ENCODE data around the gene SLC6A17. TPM values are rescaled to one million over a fixed set of nuclear protein-coding genes. Genes with fewer than 3 reads are reported as not detected.

The SLC6A17 gene
- total and polyA plus RNA-seq, 2 donors (not counting 1 experiment from before 2014, with no cell fraction given), result not detected

DNA sequence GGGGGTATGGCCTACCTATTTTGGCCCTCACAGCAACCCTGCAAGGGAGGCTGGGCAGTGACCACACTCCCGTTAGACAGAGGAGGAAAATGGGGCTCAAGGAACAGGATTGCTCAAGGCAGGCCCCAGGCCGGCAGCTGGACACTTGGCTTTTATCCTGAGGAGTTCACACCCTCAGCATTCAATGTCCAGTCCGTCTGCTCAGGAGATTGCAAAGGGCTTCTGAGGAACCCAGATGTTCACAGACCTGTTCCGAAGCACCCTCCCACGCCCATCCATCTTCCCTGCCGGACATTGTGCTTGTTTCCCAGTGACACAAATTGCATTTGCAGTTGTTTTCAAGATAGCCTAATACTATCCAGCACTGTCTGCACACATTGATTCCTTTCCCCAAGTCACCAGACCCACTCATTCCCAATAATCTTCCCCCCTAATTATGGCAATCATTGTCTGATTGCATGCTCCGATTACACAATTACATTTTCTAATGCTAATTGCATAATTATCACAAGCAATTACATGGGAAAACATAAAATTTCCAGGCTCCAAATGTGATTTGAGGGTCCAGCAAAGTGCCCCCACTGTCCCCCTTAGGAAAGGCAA lies 42.3 kb upstream of the SLC6A17 start:
- H3K36me3 ChIP-seq (replicated peaks in 1 of 2; ENCODE audit: control extremely low read depth in 1 of 2, control insufficient read depth in 1 of 2, extremely low read depth in 1 of 2, insufficient read depth in 2 of 2, low read length in 1 of 2), result no peaks in the 10 kb centered on the region
- DNase-seq (no peak), ATAC-seq (ENCODE audit: low read depth) (no peak)
- 77% methylated on average over 7 of the region's 7 CpGs for WGBS (ENCODE audit: insufficient coverage)
- no peaks in the 10 kb centered on the region for H4K20me1 ChIP-seq (ENCODE audit: control insufficient read depth, insufficient read depth, low read length, poor library complexity, severe bottlenecking)
- intact Hi-C loops (cut with micrococcal nuclease), result no loop called here
- no peaks in the 10 kb centered on the region for H3K9me3 ChIP-seq (ENCODE audit: control extremely low read depth in 1 of 3, control insufficient read depth in 2 of 3, insufficient read depth in 1 of 3, low read length in 2 of 3)
- H3K27ac ChIP-seq (ENCODE audit: low read length in 2 of 2), result no peak overlapping the region
- CTCF ChIA-PET, result interaction anchor here (0.8 kb wide), 1 partner anchor 16 kb away, joined by 3 read pairs; no protein-coding TSS in a partner anchor
- Mint-ChIP-seq H3K4me1 (peaks cover 12% of the 10 kb centered on the region), H3K9me3 (ENCODE audit: insufficient read depth) (no peaks in the 10 kb centered on the region), H3K27me3 (peaks cover 28% of the 10 kb centered on the region), H3K27ac (no peak overlapping the region), H3K4me3 (no peak overlapping the region)
- POLR2A ChIA-PET, result no interaction called here
- H3K79me2 ChIP-seq (ENCODE audit: control insufficient read depth, insufficient read depth, low read length), result no peaks in the 10 kb centered on the region
- no peak overlapping the region for H3K4me2 ChIP-seq (replicated peaks; ENCODE audit: low read depth, low read length, poor library complexity, severe bottlenecking)
- H3K4me3 ChIP-seq (ENCODE audit: control extremely low read depth in 1 of 5, extremely low read depth in 1 of 5, insufficient read depth in 1 of 5, low read depth in 2 of 5, low read length in 4 of 5), result no peak overlapping the region
- peaks cover 0 to 2% (median 0%) of the 10 kb centered on the region in 4 experiments for H3K27me3 ChIP-seq (replicated peaks in 1 of 4; ENCODE audit: control extremely low read depth in 1 of 4, control insufficient read depth in 3 of 4, insufficient read depth in 4 of 4, low read length in 3 of 4)
- TF ChIP-seq EZH2 (IDR thresholded peaks at IDR 0.05; ENCODE audit: borderline replicate concordance, insufficient read depth, low read depth, low read length, poor library complexity, severe bottlenecking), result no peak
- TF ChIP-seq, protein P1, sequence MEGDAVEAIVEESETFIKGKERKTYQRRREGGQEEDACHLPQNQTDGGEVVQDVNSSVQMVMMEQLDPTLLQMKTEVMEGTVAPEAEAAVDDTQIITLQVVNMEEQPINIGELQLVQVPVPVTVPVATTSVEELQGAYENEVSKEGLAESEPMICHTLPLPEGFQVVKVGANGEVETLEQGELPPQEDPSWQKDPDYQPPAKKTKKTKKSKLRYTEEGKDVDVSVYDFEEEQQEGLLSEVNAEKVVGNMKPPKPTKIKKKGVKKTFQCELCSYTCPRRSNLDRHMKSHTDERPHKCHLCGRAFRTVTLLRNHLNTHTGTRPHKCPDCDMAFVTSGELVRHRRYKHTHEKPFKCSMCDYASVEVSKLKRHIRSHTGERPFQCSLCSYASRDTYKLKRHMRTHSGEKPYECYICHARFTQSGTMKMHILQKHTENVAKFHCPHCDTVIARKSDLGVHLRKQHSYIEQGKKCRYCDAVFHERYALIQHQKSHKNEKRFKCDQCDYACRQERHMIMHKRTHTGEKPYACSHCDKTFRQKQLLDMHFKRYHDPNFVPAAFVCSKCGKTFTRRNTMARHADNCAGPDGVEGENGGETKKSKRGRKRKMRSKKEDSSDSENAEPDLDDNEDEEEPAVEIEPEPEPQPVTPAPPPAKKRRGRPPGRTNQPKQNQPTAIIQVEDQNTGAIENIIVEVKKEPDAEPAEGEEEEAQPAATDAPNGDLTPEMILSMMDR (IDR thresholded peaks at IDR 0.05), result no peak
- H2AFZ ChIP-seq (ENCODE audit: insufficient read depth, low read depth, low read length, poor library complexity, severe bottlenecking), result no peak overlapping the region
- peaks cover under 1 to 7% of the 10 kb centered on the region in 2 donors for H3K4me1 ChIP-seq (ENCODE audit: control insufficient read depth in 2 of 2, insufficient read depth in 2 of 2, low read length in 2 of 2)
- no peak overlapping the region for H3K9ac ChIP-seq (ENCODE audit: low read length)

- intact Hi-C loops (cut with micrococcal nuclease), result no loop called here
- no peak for ATAC-seq (ENCODE audit: low read depth)
- Mint-ChIP-seq H3K9me3 (ENCODE audit: insufficient read depth) (no peaks in the 10 kb centered on the region), H3K4me1 (peaks cover 2% of the 10 kb centered on the region), H3K4me3 (no peak overlapping the region), H3K27ac (no peak overlapping the region), H3K27me3 (peaks cover 48% of the 10 kb centered on the region)
- Histone ChIP-seq H3K9me3 (ENCODE audit: control extremely low read depth in 1 of 3, control insufficient read depth in 2 of 3, insufficient read depth in 1 of 3, low read length in 2 of 3) (no peaks in the 10 kb centered on the region), H3K27ac (ENCODE audit: low read length in 2 of 2) (no peak overlapping the region), H3K79me2 (ENCODE audit: control insufficient read depth, insufficient read depth, low read length) (no peaks in the 10 kb centered on the region), H3K27me3 (replicated peaks in 1 of 4; ENCODE audit: control extremely low read depth in 1 of 4, control insufficient read depth in 3 of 4, insufficient read depth in 4 of 4, low read length in 3 of 4) (peaks cover 0 to 4% (median 1%) of the 10 kb centered on the region in 4 experiments), H3K4me2 (replicated peaks; ENCODE audit: low read depth, low read length, poor library complexity, severe bottlenecking) (no peak overlapping the region), H3K36me3 (replicated peaks in 1 of 2; ENCODE audit: control extremely low read depth in 1 of 2, control insufficient read depth in 1 of 2, extremely low read depth in 1 of 2, insufficient read depth in 2 of 2, low read length in 1 of 2) (no peaks in the 10 kb centered on the region), H4K20me1 (ENCODE audit: control insufficient read depth, insufficient read depth, low read length, poor library complexity, severe bottlenecking) (no peaks in the 10 kb centered on the region), H3K4me1 (ENCODE audit: control insufficient read depth in 2 of 2, insufficient read depth in 2 of 2, low read length in 2 of 2) (peaks cover 0 to under 1% of the 10 kb centered on the region in 2 donors), H3K4me3 (ENCODE audit: control extremely low read depth in 1 of 5, extremely low read depth in 1 of 5, insufficient read depth in 1 of 5, low read depth in 2 of 5, low read length in 4 of 5) (no peak overlapping the region), H2AFZ (ENCODE audit: insufficient read depth, low read depth, low read length, poor library complexity, severe bottlenecking) (no peak overlapping the region), H3K9ac (ENCODE audit: low read length) (no peak overlapping the region)
- no peak for TF ChIP-seq EZH2 (IDR thresholded peaks at IDR 0.05; ENCODE audit: borderline replicate concordance, insufficient read depth, low read depth, low read length, poor library complexity, severe bottlenecking)
- TF ChIP-seq, protein P1 (IDR thresholded peaks at IDR 0.05), result no peak
- ChIA-PET CTCF (interaction anchor here (0.6 to 0.9 kb wide), 2 partner anchors 58 to 187 kb away, joined by 3 read pairs; no protein-coding TSS in a partner anchor), POLR2A (no interaction called here)
- DNase-seq, result no peak
- 90% methylated on average over 4 of the region's 4 CpGs for WGBS (ENCODE audit: insufficient coverage)
Measured at GRCh38 chr1:110111081-110111480, 39.2 kb upstream of the SLC6A17 start.
